Astrocyte of the cerebellum (primary cell): Measurements from ENCODE around the gene SLC15A1.
A peak's percentile ranks its signal among the peaks of the same experiment; 100 is the strongest.

Source experiments
- DNase-seq: peaks from one replicate; pipeline ENCODE4 v3.0.0-alpha.2; 2011; ENCODE audit warnings: low read depth
- H3K4me3 ChIP-seq: 2 replicates; pipeline ENCODE4 v1.5.1; 2011; ENCODE audit warnings: mild to moderate bottlenecking, low read depth, low read length, moderate library complexity
- CTCF ChIP-seq: IDR thresholded peaks from 2 replicates; pipeline ENCODE4 v1.5.1; 2012; ENCODE audit warnings: low read length, low read depth, moderate library complexity, mild to moderate bottlenecking; ENCODE audit errors: missing control alignments
- in situ Hi-C: cut with HindIII; loops from 2 replicates; pipeline ENCODE4 v1.10.0; 2017; ENCODE audit warnings: low sequenced_read_pairs

The SLC15A1 gene

GRCh38 chr13:98668155-98668554 is 84.3 kb downstream of the SLC15A1 start:
- DNase-seq, result no peak
- no peak for TF ChIP-seq CTCF
- no peak overlapping the region for H3K4me3 ChIP-seq
- in situ Hi-C loops, result loop anchor here (5.0 to 25.0 kb wide), 4 partner anchors 86 to 806 kb away; partner anchors contain the start of gene FARP1

GRCh38 chr13:98665638-98665995 is 86.9 kb downstream of the SLC15A1 start:
- in situ Hi-C loops, result loop anchor here (5.0 to 25.0 kb wide), 4 partner anchors 83 to 803 kb away; partner anchors contain the start of gene FARP1
- no peak for TF ChIP-seq CTCF
- peak; percentile 23 for DNase-seq
- no peak overlapping the region for H3K4me3 ChIP-seq

GRCh38 chr13:98664924-98665637 is 87.4 kb downstream of the SLC15A1 start:
- in situ Hi-C loops, result loop anchor here (5.0 to 25.0 kb wide), 4 partner anchors 83 to 803 kb away; partner anchors contain the start of gene FARP1

GRCh38 chr13:98664510-98664909 is 88.0 kb downstream of the SLC15A1 start:
- in situ Hi-C loops, result loop anchor here (25.0 kb wide), 3 partner anchors 227 to 802 kb away; partner anchors contain the start of gene FARP1
- TF ChIP-seq CTCF, result no peak
- no peak overlapping the region for H3K4me3 ChIP-seq
- DNase-seq, result no peak

More at GRCh38 chr13:98664924-98665637, 87.4 kb downstream of the SLC15A1 start:
- peak; percentile 49 for DNase-seq
- no peak for TF ChIP-seq CTCF
- H3K4me3 ChIP-seq, result no peak overlapping the region

- peak; percentile 76 for DNase-seq
Observed at GRCh38 chr13:98664047-98664446, 88.4 kb downstream of the SLC15A1 start.

GRCh38 chr13:98658131-98658530 is 94.3 kb downstream of the SLC15A1 start:
- TF ChIP-seq CTCF, result no peak
- no peak for DNase-seq
- no peak overlapping the region for H3K4me3 ChIP-seq
- in situ Hi-C loops, result loop anchor here (25.0 kb wide), 3 partner anchors 221 to 796 kb away; partner anchors contain the start of gene FARP1

More at GRCh38 chr13:98664047-98664446, 88.4 kb downstream of the SLC15A1 start:
- in situ Hi-C loops, result loop anchor here (25.0 kb wide), 3 partner anchors 227 to 802 kb away; partner anchors contain the start of gene FARP1
- no peak for TF ChIP-seq CTCF
- H3K4me3 ChIP-seq, result no peak overlapping the region
